CMK (cell line): Measurements from ENCODE around the gene NAPB.
"Not testable (repeated sequence)": the region's sequence is repeated elsewhere in the genome, so short reads cannot be mapped to it uniquely, and the experiment has no call there.

ENCODE experiments used
- DNase-seq: peaks from one replicate; pipeline ENCODE4 v3.0.0-alpha.2; 2010; ENCODE audit warnings: low read depth

NAPB gene

GRCh38 chr20:23367770-23368169 lies 53.5 kb downstream of the NAPB start:
- no peak for DNase-seq

- DNase-seq, result no peak
Observed at GRCh38 chr20:23366384-23366783, 54.9 kb downstream of the NAPB start.

GRCh38 chr20:23365390-23366165 lies 55.7 kb downstream of the NAPB start:
- no peak for DNase-seq

- no peak for DNase-seq
Observed at GRCh38 chr20:23363257-23363649, 58.0 kb downstream of the NAPB start.

GRCh38 chr20:23362392-23363256 lies 58.7 kb downstream of the NAPB start:
- no peak for DNase-seq

GRCh38 chr20:23361476-23362391 lies 59.6 kb downstream of the NAPB start, which contains the start of gene GZF1:
GZF1 (plus strand) TSS chr20:23362182; CDS start chr20:23364384, 2,202 bp downstream.
- DNase-seq, result peak; percentile 97

- DNase-seq, result no peak
Observed at GRCh38 chr20:23361119-23361475, 60.2 kb downstream of the NAPB start.

- no peak for DNase-seq
Observed at GRCh38 chr20:23360531-23360930, 60.8 kb downstream of the NAPB start.

- no peak for DNase-seq
Observed at GRCh38 chr20:23358923-23359593, 62.2 kb downstream of the NAPB start.

- DNase-seq, result no peak
Observed at GRCh38 chr20:23358563-23358906, 62.8 kb downstream of the NAPB start.

- peak; percentile 98 for DNase-seq
Observed at GRCh38 chr20:23357767-23358562, 63.3 kb downstream of the NAPB start.

GRCh38 chr20:23356203-23356602 lies 65.1 kb downstream of the NAPB start:
- no peak for DNase-seq

- no peak for DNase-seq
Observed at GRCh38 chr20:23350904-23351838, 70.1 kb downstream of the NAPB start.

GRCh38 chr20:23350196-23350903 lies 70.9 kb downstream of the NAPB start, which contains the start of gene NXT1:
NXT1 (plus strand) TSS chr20:23350791; CDS start chr20:23354042, 3,251 bp downstream.
- DNase-seq, result peak; percentile 92

GRCh38 chr20:23349338-23350195 lies 71.7 kb downstream of the NAPB start:
- peak; percentile 71 for DNase-seq

GRCh38 chr20:23348510-23348909 lies 72.8 kb downstream of the NAPB start:
- DNase-seq, result not testable (repeated sequence)

GRCh38 chr20:23347791-23348190 lies 73.5 kb downstream of the NAPB start:
- no peak for DNase-seq

GRCh38 chr20:23346002-23346401 lies 75.3 kb downstream of the NAPB start:
- no peak for DNase-seq
